Non-pigmented ciliary epithelial cell (primary cell): ENCODE data around the gene F8A2.
"Not testable (repeated sequence)": the region's sequence is repeated elsewhere in the genome, so short reads cannot be mapped to it uniquely, and the experiment has no call there.

Experiments
- DNase-seq: peaks from one replicate; pipeline ENCODE4 v3.0.0-alpha.2; 2010; ENCODE audit warnings: low read depth

The F8A2 gene

GRCh38 chrX:155381843-155382528, at the start of gene F8A2:
Gene F8A2, plus strand, starts transcription at chrX:155382095. Its CDS starts 20 bp downstream, at chrX:155382115.
- DNase-seq = not testable (repeated sequence)

GRCh38 chrX:155333544-155334100, 48.3 kb upstream of the F8A2 start:
- no peak for DNase-seq

- DNase-seq = no peak
Observed at GRCh38 chrX:155334486-155335336, 47.2 kb upstream of the F8A2 start, which contains the start of gene CLIC2. Gene CLIC2, minus strand, starts transcription at chrX:155334614. Its CDS starts 187 bp downstream, at chrX:155334427.

- not testable (repeated sequence) for DNase-seq
Observed at GRCh38 chrX:155335337-155335712, 46.6 kb upstream of the F8A2 start.

GRCh38 chrX:155345689-155346088, 36.2 kb upstream of the F8A2 start:
- DNase-seq = not testable (repeated sequence)

- DNase-seq = not testable (repeated sequence)
Observed at GRCh38 chrX:155349448-155349847, 32.4 kb upstream of the F8A2 start.

- not testable (repeated sequence) for DNase-seq
Observed at GRCh38 chrX:155363712-155364111, 18.2 kb upstream of the F8A2 start.

GRCh38 chrX:155373777-155374458, 8.0 kb upstream of the F8A2 start:
- not testable (repeated sequence) for DNase-seq

GRCh38 chrX:155379802-155380201, 2.1 kb upstream of the F8A2 start:
- not testable (repeated sequence) for DNase-seq

- not testable (repeated sequence) for DNase-seq
Observed at GRCh38 chrX:155382529-155382967, 653 bp downstream of the F8A2 start.

GRCh38 chrX:155389634-155390033, 7.7 kb downstream of the F8A2 start:
- DNase-seq = no peak

- DNase-seq = not testable (repeated sequence)
Observed at GRCh38 chrX:155394747-155395276, 12.9 kb downstream of the F8A2 start.

- no peak for DNase-seq
Observed at GRCh38 chrX:155406429-155406828, 24.5 kb downstream of the F8A2 start.

- no peak for DNase-seq
Observed at GRCh38 chrX:155417769-155418168, 35.9 kb downstream of the F8A2 start.
